RWPE1 (cell line): ENCODE data around the gene ALPK3.

Experiments used
- CTCF ChIA-PET: fragments of 350-600 bp; sonication (Branson Sonifier 250); formaldehyde crosslinking; extraction: SDS; loops from one replicate; lab custom pipeline; 2021; lab: Yijun Ruan, JAX
- POLR2A ChIA-PET: fragments of 400-600 bp; formaldehyde crosslinking; extraction: SDS; loops from one replicate; lab custom pipeline; 2020; ENCODE audit warnings: antibody characterized with exemption; ENCODE audit not compliant: low non-redundant PET; lab: Yijun Ruan, JAX
- DNase-seq: peaks from one replicate; pipeline ENCODE4 v3.0.0; 2012; ENCODE audit warnings: low spot score
- H3K27ac ChIP-seq: fragments of 450-650 bp; 2 replicates; pipeline ENCODE4 v1.5.1; 2017
- TF ChIP-seq, protein P1 (sequence below): fragments of 450-650 bp; conservative IDR thresholded peaks from 2 replicates; pipeline ENCODE4 v1.5.1; 2017; ENCODE audit warnings: low read depth, mild to moderate bottlenecking

ALPK3 gene

DNA sequence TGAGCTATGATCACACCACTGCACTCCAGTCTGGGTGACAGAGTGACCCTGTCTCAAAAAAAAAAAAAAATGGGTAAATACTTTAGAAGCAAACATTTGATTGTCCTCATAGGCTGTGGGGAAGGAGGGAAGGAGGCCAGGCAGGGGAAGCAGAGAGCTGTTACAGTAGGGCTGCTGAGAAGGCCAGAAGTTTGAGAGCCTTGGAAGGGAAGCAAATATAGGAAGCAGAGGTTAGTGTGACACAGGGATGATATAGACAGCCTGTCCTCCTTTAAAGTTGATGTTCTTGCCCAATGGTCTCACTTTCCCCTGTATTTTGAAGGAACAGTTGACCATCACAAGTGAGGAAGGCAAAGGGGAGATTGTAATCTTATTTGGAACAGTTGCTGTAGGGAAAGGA lies 5.3 kb upstream of the ALPK3 start:
- no peak overlapping the region for H3K27ac ChIP-seq
- POLR2A ChIA-PET, result no interaction called here
- TF ChIP-seq, protein P1, sequence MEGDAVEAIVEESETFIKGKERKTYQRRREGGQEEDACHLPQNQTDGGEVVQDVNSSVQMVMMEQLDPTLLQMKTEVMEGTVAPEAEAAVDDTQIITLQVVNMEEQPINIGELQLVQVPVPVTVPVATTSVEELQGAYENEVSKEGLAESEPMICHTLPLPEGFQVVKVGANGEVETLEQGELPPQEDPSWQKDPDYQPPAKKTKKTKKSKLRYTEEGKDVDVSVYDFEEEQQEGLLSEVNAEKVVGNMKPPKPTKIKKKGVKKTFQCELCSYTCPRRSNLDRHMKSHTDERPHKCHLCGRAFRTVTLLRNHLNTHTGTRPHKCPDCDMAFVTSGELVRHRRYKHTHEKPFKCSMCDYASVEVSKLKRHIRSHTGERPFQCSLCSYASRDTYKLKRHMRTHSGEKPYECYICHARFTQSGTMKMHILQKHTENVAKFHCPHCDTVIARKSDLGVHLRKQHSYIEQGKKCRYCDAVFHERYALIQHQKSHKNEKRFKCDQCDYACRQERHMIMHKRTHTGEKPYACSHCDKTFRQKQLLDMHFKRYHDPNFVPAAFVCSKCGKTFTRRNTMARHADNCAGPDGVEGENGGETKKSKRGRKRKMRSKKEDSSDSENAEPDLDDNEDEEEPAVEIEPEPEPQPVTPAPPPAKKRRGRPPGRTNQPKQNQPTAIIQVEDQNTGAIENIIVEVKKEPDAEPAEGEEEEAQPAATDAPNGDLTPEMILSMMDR, result no peak
- no peak for DNase-seq
- CTCF ChIA-PET, result no interaction called here

GRCh38 chr15:84812842-84813241 lies 4.3 kb upstream of the ALPK3 start:
- no peak overlapping the region for H3K27ac ChIP-seq
- POLR2A ChIA-PET, result no interaction called here
- TF ChIP-seq, protein P1, result no peak
- no peak for DNase-seq
- CTCF ChIA-PET, result no interaction called here

- no peak overlapping the region for H3K27ac ChIP-seq
- ChIA-PET CTCF (no interaction called here), POLR2A (no interaction called here)
- TF ChIP-seq, protein P1, result no peak
- no peak for DNase-seq
Observed at GRCh38 chr15:84813435-84813834, 3.7 kb upstream of the ALPK3 start.

- no peak overlapping the region for H3K27ac ChIP-seq
- POLR2A ChIA-PET, result no interaction called here
- no peak for DNase-seq
- TF ChIP-seq, protein P1, result no peak
- CTCF ChIA-PET, result no interaction called here
Observed at GRCh38 chr15:84813931-84814330, 3.2 kb upstream of the ALPK3 start.

DNA sequence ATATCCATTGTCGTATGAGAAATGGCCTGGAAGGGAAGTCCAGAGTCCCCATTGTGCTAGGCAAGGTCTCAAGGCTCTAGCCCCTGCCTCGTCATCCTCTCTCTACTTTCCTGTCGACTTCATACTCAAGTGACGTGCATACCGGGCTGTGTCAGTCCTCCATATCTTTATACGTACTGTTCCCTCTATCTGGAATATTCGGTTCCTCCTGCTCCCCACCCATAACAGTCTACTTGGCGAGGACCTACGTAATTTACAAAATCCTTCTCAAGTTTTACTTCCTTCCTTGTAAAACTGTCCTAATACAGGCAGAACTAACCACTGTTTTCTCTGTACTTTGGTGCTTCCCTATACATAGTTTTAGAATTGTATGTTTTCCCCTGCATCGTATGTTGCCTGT lies 2.2 kb upstream of the ALPK3 start:
- POLR2A ChIA-PET, result no interaction called here
- CTCF ChIA-PET, result interaction anchor here (0.8 kb wide), 1 partner anchor 18 kb away, joined by 4 read pairs; no protein-coding TSS in a partner anchor

DNA sequence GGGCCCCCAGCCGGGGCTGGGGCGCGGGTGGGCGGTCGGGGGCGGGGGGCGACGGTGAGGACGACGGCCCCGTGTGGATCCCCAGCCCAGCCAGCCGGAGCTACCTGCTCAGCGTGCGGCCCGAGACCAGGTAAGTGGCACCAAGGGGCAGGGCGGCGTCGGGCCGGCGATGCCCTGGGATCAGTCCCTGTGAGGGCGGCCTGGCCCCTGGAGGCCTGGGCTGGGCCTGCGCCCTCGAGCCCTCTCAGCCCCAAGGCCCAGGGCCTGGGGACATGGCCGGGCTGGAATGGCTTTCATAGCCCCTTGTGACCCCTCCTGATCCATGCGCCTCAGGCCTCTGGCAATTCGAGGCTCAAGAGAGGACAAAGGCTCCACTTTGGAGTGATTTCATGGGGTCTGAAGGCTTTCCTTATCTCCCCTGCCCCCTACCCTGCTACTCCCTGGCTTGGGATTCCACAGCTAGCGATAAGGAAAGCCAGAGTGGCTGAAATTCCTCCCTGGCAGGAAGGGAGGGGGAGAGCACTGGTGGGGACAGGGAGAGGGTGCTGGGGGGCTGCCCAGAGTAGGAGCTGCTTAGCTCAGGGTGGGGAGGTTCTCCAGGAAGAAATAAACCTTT lies 418 bp downstream of the ALPK3 start:
- no peak overlapping the region for H3K27ac ChIP-seq
- ChIA-PET POLR2A (no interaction called here), CTCF (interaction anchor here (1.0 kb wide), 1 partner anchor 13 kb away, joined by 3 read pairs; no protein-coding TSS in a partner anchor)
- no peak for DNase-seq
- TF ChIP-seq, protein P1, result no peak

More for the DNA sequence above, 2.2 kb upstream of the ALPK3 start:
- TF ChIP-seq, protein P1, result no peak
- no peak overlapping the region for H3K27ac ChIP-seq
- DNase-seq, result no peak
